ENCODE results near the gene BMP7. TPM values are rescaled to one million over a fixed set of nuclear protein-coding genes. Genes with fewer than 3 reads are reported as not detected.

Gene BMP7
- total and polyA plus RNA-seq, 9 of the 15 experiments (the other 6 are each of a cell fraction or from before 2014, with no cell fraction given), result 0.18 TPM; not detected in 8

GRCh38 chr20:57291003-57291402 lies 24.6 kb upstream of the BMP7 start:
- no peak for ATAC-seq
- no peak for FAIRE-seq

More at GRCh38 chr20:57291003-57291402, 24.6 kb upstream of the BMP7 start:
- H2AFZ ChIP-seq (ENCODE audit: low read depth, low read length), result no peak overlapping the region
- no peak for DNase-seq (ENCODE audit: extremely low read depth in 1 of 4, low spot score in 3 of 4)
- CTCF ChIA-PET (ENCODE audit: low intra/inter-chr PET ratio), result no interaction called here
- H4K20me1 ChIP-seq (replicated peaks; ENCODE audit: control insufficient read depth, insufficient read depth, low read length), result 0 out of 2 replicates have a peak, but pooled peaks cover 3% of the 10 kb centered on the region
- no peak overlapping the region for H3K9ac ChIP-seq (ENCODE audit: insufficient read depth in 1 of 2, low read depth in 2 of 2, low read length in 2 of 2)
- in situ Hi-C loops (cut with MboI), result no loop called here
- H3K4me1 ChIP-seq (replicated peaks in 1 of 2; ENCODE audit: control insufficient read depth in 2 of 2, insufficient read depth in 2 of 2, low read length in 2 of 2), result no peaks in the 10 kb centered on the region
- H3K27ac ChIP-seq (ENCODE audit: extremely low read depth, low read depth, low read length), result no peak overlapping the region
- H3K36me3 ChIP-seq (ENCODE audit: control insufficient read depth, insufficient read depth, low read length), result no peaks in the 10 kb centered on the region
- no TSS peak for BruUV-seq (replicated peaks)
- intact Hi-C loops (cut with micrococcal nuclease), result no loop called here
- no peak for TF ChIP-seq DMBX1 (CRISPR knock-in tag; IDR thresholded peaks at IDR 0.05; ENCODE audit: borderline replicate concordance)
- TF ChIP-seq ZNF445 (CRISPR knock-in tag; IDR thresholded peaks at IDR 0.05; ENCODE audit: low read depth), result no peak
- TF ChIP-seq OTX1 (CRISPR knock-in tag; IDR thresholded peaks at IDR 0.05), result no peak
- TF ChIP-seq MTF1 (CRISPR knock-in tag; IDR thresholded peaks at IDR 0.05; ENCODE audit: borderline replicate concordance), result no peak
- no peak for TF ChIP-seq ZBTB26 (CRISPR knock-in tag; IDR thresholded peaks at IDR 0.05)
- no peak for TF ChIP-seq ZNF197 (CRISPR knock-in tag; IDR thresholded peaks at IDR 0.05; ENCODE audit: low read depth)
- TF ChIP-seq NFE2 (IDR thresholded peaks at IDR 0.05; ENCODE audit: low read depth), result no peak
- no peak for TF ChIP-seq CHD2 (IDR thresholded peaks at IDR 0.05; ENCODE audit: low read depth, low read length)
- no peak for TF ChIP-seq SP1 (CRISPR knock-in tag; IDR thresholded peaks at IDR 0.05)
- TF ChIP-seq ZNF778 (CRISPR knock-in tag; IDR thresholded peaks at IDR 0.05), result no peak
- TF ChIP-seq ILF3 (IDR thresholded peaks at IDR 0.05; ENCODE audit: borderline replicate concordance), result no peak
- TF ChIP-seq HNRNPUL1 (IDR thresholded peaks at IDR 0.05; ENCODE audit: low read length), result no peak
- TF ChIP-seq RBFOX2 (IDR thresholded peaks at IDR 0.05; ENCODE audit: low read depth, low read length), result no peak
- 0% methylated on average over 9 of the region's 10 CpGs for WGBS (ENCODE audit: insufficient coverage, low coverage, missing lambda C conversion rate)
- H3K79me2 ChIP-seq (ENCODE audit: control insufficient read depth, insufficient read depth, low read length), result no peaks in the 10 kb centered on the region
- H3K27me3 ChIP-seq (ENCODE audit: control insufficient read depth in 2 of 2, insufficient read depth in 2 of 2, low read length in 2 of 2), result peaks cover 34 to 78% of the 10 kb centered on the region in 2 experiments
- H3K4me3 ChIP-seq, result no peak overlapping the region
- H3K9me1 ChIP-seq (ENCODE audit: control insufficient read depth, insufficient read depth, low read length), result no peaks in the 10 kb centered on the region
- H3K4me2 ChIP-seq (ENCODE audit: insufficient read depth, low read length), result no peak overlapping the region
- POLR2A ChIA-PET, result no interaction called here
- H3K9me3 ChIP-seq (replicated peaks; ENCODE audit: control insufficient read depth, insufficient read depth, low read depth, low read length), result no peaks in the 10 kb centered on the region

Data from K562 (cell line).